Measurements from ENCODE around the gene CMTM7.
"Not testable (repeated sequence)": the region's sequence is repeated elsewhere in the genome, so short reads cannot be mapped to it uniquely, and the experiment has no call there.

Gene CMTM7

GRCh38 chr3:32460817-32461496 is 69.3 kb downstream of the CMTM7 start:
- DNase-seq (ENCODE audit: low read depth), result not testable (repeated sequence)

- not testable (repeated sequence) for DNase-seq (ENCODE audit: low read depth)
Measured at GRCh38 chr3:32462191-32462986, 70.7 kb downstream of the CMTM7 start.

GRCh38 chr3:32463415-32463814 is 71.8 kb downstream of the CMTM7 start:
- DNase-seq (ENCODE audit: low read depth), result not testable (repeated sequence)

- DNase-seq (ENCODE audit: low read depth), result not testable (repeated sequence)
Measured at GRCh38 chr3:32464726-32465125, 73.1 kb downstream of the CMTM7 start.

- DNase-seq (ENCODE audit: low read depth), result not testable (repeated sequence)
Measured at GRCh38 chr3:32466808-32467207, 75.2 kb downstream of the CMTM7 start.

- peak; percentile 60 for DNase-seq (ENCODE audit: low read depth)
Measured at GRCh38 chr3:32467333-32468070, 75.8 kb downstream of the CMTM7 start.

- no peak for DNase-seq (ENCODE audit: low read depth)
Measured at GRCh38 chr3:32469151-32469874, 77.7 kb downstream of the CMTM7 start.

- no peak for DNase-seq (ENCODE audit: low read depth)
Measured at GRCh38 chr3:32470362-32470761, 78.7 kb downstream of the CMTM7 start.

GRCh38 chr3:32471246-32471645 is 79.6 kb downstream of the CMTM7 start:
- no peak for DNase-seq (ENCODE audit: low read depth)

- DNase-seq (ENCODE audit: low read depth), result not testable (repeated sequence)
Measured at GRCh38 chr3:32472151-32472550, 80.5 kb downstream of the CMTM7 start.

GRCh38 chr3:32474201-32474600 is 82.5 kb downstream of the CMTM7 start:
- no peak for DNase-seq (ENCODE audit: low read depth)

GRCh38 chr3:32480604-32481003 is 89.0 kb downstream of the CMTM7 start:
- DNase-seq (ENCODE audit: low read depth), result no peak

- no peak for DNase-seq (ENCODE audit: low read depth)
Measured at GRCh38 chr3:32481791-32482631, 90.4 kb downstream of the CMTM7 start.

GRCh38 chr3:32482693-32483092 is 91.0 kb downstream of the CMTM7 start:
- no peak for DNase-seq (ENCODE audit: low read depth)

- DNase-seq (ENCODE audit: low read depth), result no peak
Measured at GRCh38 chr3:32483772-32484171, 92.1 kb downstream of the CMTM7 start.

- no peak for DNase-seq (ENCODE audit: low read depth)
Measured at GRCh38 chr3:32484436-32484835, 92.8 kb downstream of the CMTM7 start.

GRCh38 chr3:32487781-32488473 is 96.3 kb downstream of the CMTM7 start:
- no peak for DNase-seq (ENCODE audit: low read depth)

- no peak for DNase-seq (ENCODE audit: low read depth)
Measured at GRCh38 chr3:32488474-32489008, 96.9 kb downstream of the CMTM7 start.

GRCh38 chr3:32492684-32493436 is 101.2 kb downstream of the CMTM7 start:
- DNase-seq (ENCODE audit: low read depth), result no peak
